HUES48 (cell line): ENCODE data around the gene IRAK3.
"Not testable (repeated sequence)": the region's sequence is repeated elsewhere in the genome, so short reads cannot be mapped to it uniquely, and the experiment has no call there.

ENCODE experiments used
- H3K27ac ChIP-seq: one replicate; pipeline ENCODE4 v1.7.0; 2013; ENCODE audit warnings: low read depth, low read length, inconsistent platforms
- H3K27me3 ChIP-seq: 2 replicates; pipeline ENCODE4 v1.6.1; 2013; ENCODE audit warnings: mild to moderate bottlenecking, low read length; ENCODE audit not compliant: control insufficient read depth, insufficient read depth
- H3K36me3 ChIP-seq: 2 replicates; pipeline ENCODE4 v1.6.1; 2013; ENCODE audit warnings: low read length; ENCODE audit not compliant: control insufficient read depth, insufficient read depth
- H3K4me1 ChIP-seq: 2 replicates; pipeline ENCODE4 v1.6.1; 2013; ENCODE audit warnings: mild to moderate bottlenecking, low read length; ENCODE audit not compliant: control insufficient read depth, insufficient read depth
- H3K4me3 ChIP-seq: 2 replicates; pipeline ENCODE4 v1.5.1; 2013; ENCODE audit warnings: mild to moderate bottlenecking, low read depth, low read length
- H3K9ac ChIP-seq: 2 replicates; pipeline ENCODE4 v1.6.1; 2013; ENCODE audit warnings: mild to moderate bottlenecking, low read depth, low read length, moderate library complexity
- H3K9me3 ChIP-seq: 2 replicates; pipeline ENCODE4 v1.6.1; 2013; ENCODE audit warnings: low read length; ENCODE audit not compliant: control insufficient read depth, insufficient read depth

IRAK3 gene

DNA sequence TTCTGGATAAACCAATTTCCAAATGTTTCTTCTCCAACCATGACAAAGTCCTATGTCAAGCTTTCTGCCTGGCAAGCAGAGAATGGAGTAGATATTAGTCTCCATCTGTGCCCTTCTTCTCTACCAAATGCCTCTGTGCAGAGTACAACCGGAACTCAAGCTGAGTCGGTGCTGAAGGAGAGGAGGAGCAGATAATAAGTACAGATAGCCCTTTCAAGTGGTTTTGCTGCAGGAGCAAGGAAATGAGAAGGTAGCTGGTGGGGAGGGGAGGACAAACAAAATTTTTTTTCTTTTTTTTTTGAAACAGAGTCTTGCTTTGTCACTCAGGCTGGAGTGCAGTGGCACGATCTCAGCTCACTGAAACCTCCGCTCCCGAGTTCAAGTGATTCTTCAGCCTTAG lies 99.1 kb downstream of the IRAK3 start:
- no peak overlapping the region for H3K9ac ChIP-seq
- H3K4me1 ChIP-seq, result no peaks in the 10 kb centered on the region
- no peak overlapping the region for H3K27ac ChIP-seq
- no peaks in the 10 kb centered on the region for H3K27me3 ChIP-seq
- no peaks in the 10 kb centered on the region for H3K9me3 ChIP-seq
- H3K4me3 ChIP-seq, result no peak overlapping the region
- no peaks in the 10 kb centered on the region for H3K36me3 ChIP-seq

DNA sequence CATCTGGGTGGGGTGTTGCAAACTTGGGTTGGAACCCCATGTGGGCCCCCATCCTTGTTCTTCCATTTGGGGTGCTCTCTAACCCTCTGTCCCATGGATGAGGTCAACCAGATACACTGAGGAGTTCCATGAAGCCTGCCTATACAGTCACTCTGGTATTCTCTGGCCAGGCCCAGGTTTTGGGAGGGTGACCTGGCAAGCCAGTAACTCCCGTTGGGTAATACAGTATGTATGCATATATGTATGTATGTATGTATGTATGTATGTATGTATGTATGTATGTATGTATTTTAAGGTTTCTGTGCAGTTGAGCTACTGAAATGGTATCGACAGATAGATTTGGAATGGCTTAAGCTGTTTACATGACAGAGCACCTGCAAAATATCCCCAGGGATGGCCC lies 100.5 kb downstream of the IRAK3 start:
- no peaks in the 10 kb centered on the region for H3K9me3 ChIP-seq
- H3K4me3 ChIP-seq, result no peak overlapping the region
- no peaks in the 10 kb centered on the region for H3K27me3 ChIP-seq
- H3K9ac ChIP-seq, result no peak overlapping the region
- no peaks in the 10 kb centered on the region for H3K36me3 ChIP-seq
- H3K27ac ChIP-seq, result no peak overlapping the region
- H3K4me1 ChIP-seq, result no peaks in the 10 kb centered on the region

DNA sequence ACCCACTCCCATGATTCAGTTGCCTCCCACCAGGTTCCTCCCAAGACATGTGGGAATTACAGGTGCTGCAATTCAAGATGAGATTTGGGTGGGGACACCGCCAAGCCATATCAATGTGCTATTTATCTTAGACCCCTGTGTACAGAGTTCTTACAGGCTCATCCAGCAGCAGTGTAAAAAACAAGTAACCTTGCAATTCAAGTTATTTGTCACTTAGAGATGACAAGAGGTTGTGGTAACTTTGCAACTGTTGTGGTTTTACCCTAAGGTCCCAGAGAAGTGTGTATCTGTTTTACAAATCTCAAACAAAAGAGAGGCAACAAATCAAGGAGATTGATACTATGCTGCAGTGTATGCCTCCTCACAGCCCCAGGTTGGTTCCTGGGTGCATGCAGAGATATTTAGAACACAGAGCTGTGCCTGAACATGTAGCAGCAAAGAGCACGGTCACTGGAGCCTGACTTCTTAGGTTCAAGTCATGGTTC lies 101.7 kb downstream of the IRAK3 start:
- Histone ChIP-seq H3K9me3 (no peaks in the 10 kb centered on the region), H3K9ac (no peak overlapping the region), H3K27me3 (no peaks in the 10 kb centered on the region), H3K4me1 (no peaks in the 10 kb centered on the region), H3K27ac (no peak overlapping the region), H3K4me3 (no peak overlapping the region), H3K36me3 (no peaks in the 10 kb centered on the region)

- no peaks in the 10 kb centered on the region for H3K4me1 ChIP-seq
- no peaks in the 10 kb centered on the region for H3K36me3 ChIP-seq
- 0 out of 2 replicates have a peak, but pooled peaks cover 4% of the 10 kb centered on the region for H3K27me3 ChIP-seq
- H3K27ac ChIP-seq, result no peak overlapping the region
- H3K4me3 ChIP-seq, result no peak overlapping the region
- no peak overlapping the region for H3K9ac ChIP-seq
- no peaks in the 10 kb centered on the region for H3K9me3 ChIP-seq
These were observed 107.2 kb downstream of the IRAK3 start for GRCh38 chr12:66296176-66296683.

DNA sequence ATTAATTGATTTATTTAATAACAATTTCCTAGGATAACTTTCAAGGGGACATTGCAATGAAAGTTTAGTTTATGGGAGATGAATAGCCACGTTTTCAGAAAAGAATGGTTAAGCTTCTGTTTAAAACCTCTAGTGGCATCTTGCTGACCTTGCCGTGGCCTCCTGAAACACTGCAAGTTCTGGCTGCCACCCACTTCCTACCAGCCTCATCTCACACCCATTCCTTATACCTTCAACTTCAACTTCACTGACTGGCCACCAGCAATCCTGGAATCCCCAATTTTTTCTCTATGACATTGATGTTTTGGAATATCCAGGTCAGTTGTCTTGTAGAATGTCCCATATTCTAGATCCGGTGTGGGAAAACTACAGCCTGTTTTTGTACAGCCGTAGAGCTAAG lies 108.1 kb downstream of the IRAK3 start:
- Histone ChIP-seq H3K27me3 (peaks cover 10% of the 10 kb centered on the region; the same call in 1 of the 2 replicates), H3K36me3 (no peaks in the 10 kb centered on the region), H3K27ac (no peak overlapping the region), H3K9me3 (no peaks in the 10 kb centered on the region), H3K4me3 (no peak overlapping the region), H3K4me1 (peaks cover 3% of the 10 kb centered on the region; the same call in 1 of the 2 replicates), H3K9ac (no peak overlapping the region)

- H3K4me3 ChIP-seq, result no peak overlapping the region
- no peak overlapping the region for H3K27ac ChIP-seq
- H3K36me3 ChIP-seq, result no peaks in the 10 kb centered on the region
These were observed 108.9 kb downstream of the IRAK3 start for GRCh38 chr12:66297923-66298322.

GRCh38 chr12:66301944-66302826 lies 113.2 kb downstream of the IRAK3 start, which contains the start of gene HELB:
Gene HELB (plus strand): TSS chr12:66302493. CDS start chr12:66302604, 111 bp downstream.
- H3K27ac ChIP-seq, result peak within 1 kb of the TSS; percentile 85
- peaks cover 3% of the 10 kb centered on the region; the same call in 1 of the 2 replicates for H3K4me1 ChIP-seq
- H3K27me3 ChIP-seq, result peaks cover 10% of the 10 kb centered on the region; the same call in 1 of the 2 replicates
- no peaks in the 10 kb centered on the region for H3K9me3 ChIP-seq
- H3K36me3 ChIP-seq, result peaks cover 23% of the 10 kb centered on the region
- H3K9ac ChIP-seq, result peak within 1 kb of the TSS; percentile 84
- peak within 1 kb of the TSS; percentile 88 for H3K4me3 ChIP-seq

More at GRCh38 chr12:66297923-66298322, 108.9 kb downstream of the IRAK3 start:
- Histone ChIP-seq H3K9ac (no peak overlapping the region), H3K27me3 (peaks cover 10% of the 10 kb centered on the region; the same call in 1 of the 2 replicates), H3K4me1 (peaks cover 3% of the 10 kb centered on the region; the same call in 1 of the 2 replicates), H3K9me3 (no peaks in the 10 kb centered on the region)

DNA sequence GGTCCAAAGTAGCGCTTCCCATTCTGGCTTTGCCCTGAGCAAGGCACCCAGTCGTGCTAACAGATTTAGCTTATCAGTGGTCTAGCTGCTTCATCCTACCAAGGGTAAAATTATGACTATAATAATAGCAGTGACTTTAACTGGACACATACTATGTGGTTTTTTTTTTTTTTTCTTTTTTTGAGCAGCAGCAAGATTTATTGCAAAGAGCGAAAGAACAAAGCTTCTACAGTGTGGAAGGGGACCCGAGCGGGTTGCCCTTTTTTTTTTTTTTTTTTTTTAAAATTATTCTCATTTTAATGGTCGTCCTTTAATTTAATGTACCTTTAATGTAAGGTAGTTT lies 113.8 kb downstream of the IRAK3 start:
- H3K36me3 ChIP-seq, result peaks cover 25% of the 10 kb centered on the region
- peaks cover 10% of the 10 kb centered on the region; the same call in 1 of the 2 replicates for H3K27me3 ChIP-seq
- H3K4me3 ChIP-seq, result peak overlapping the region; percentile 88
- peak overlapping the region; percentile 85 for H3K27ac ChIP-seq
- H3K4me1 ChIP-seq, result peaks cover 3% of the 10 kb centered on the region; the same call in 1 of the 2 replicates
- H3K9ac ChIP-seq, result peak overlapping the region; percentile 84
- no peaks in the 10 kb centered on the region for H3K9me3 ChIP-seq

GRCh38 chr12:66303316-66303804 lies 114.3 kb downstream of the IRAK3 start:
- Histone ChIP-seq H3K4me3 (peak overlapping the region; percentile 88), H3K36me3 (peaks cover 25% of the 10 kb centered on the region)
- not testable (repeated sequence) for H3K4me1 ChIP-seq, H3K9ac ChIP-seq, H3K27ac ChIP-seq, H3K9me3 ChIP-seq, H3K27me3 ChIP-seq
